OCI-LY7 (cell line): Measurements from ENCODE around the gene PHACTR4. TPM values are rescaled to one million over a fixed set of nuclear protein-coding genes. Genes with fewer than 3 reads are reported as not detected.

ENCODE experiments used
- BruUV-seq: library from RNA; stranded (reverse); fragments of 400-500 nt; replicated peaks from 2 replicates; lab custom pipeline; 2021; lab: Mats Ljungman, UMichigan
- CTCF ChIA-PET: fragments of 300-600 bp; sonication (Branson Sonifier 250); formaldehyde crosslinking; loops from one replicate; lab custom pipeline; 2022; ENCODE audit warnings: antibody characterized with exemption; ENCODE audit not compliant: unreplicated experiment; lab: Charles Lee
- POLR2A ChIA-PET: fragments of 300-600 bp; sonication (Branson Sonifier 250); formaldehyde crosslinking; loops from one replicate; lab custom pipeline; 2022; ENCODE audit warnings: antibody characterized with exemption; lab: Charles Lee
- DNase-seq: peaks from one replicate; pipeline ENCODE4 v3.0.0-alpha.2; 2015; ENCODE audit warnings: low spot score
- H2AFZ ChIP-seq: fragments of 200-600 bp; sonication (generic), shearing (Covaris generic); 2 replicates; pipeline ENCODE4 v1.6.1; 2014; ENCODE audit warnings: mild to moderate bottlenecking, antibody characterized with exemption, low read length, moderate library complexity
- H3K27ac ChIP-seq: fragments of 200-600 bp; sonication (generic); 2 replicates; pipeline ENCODE4 v1.5.1; 2014; ENCODE audit warnings: mixed run types, low read depth, mild to moderate bottlenecking, moderate library complexity, low read length, inconsistent platforms; ENCODE audit not compliant: poor library complexity, severe bottlenecking
- H3K36me3 ChIP-seq: fragments of 200-600 bp; sonication (generic); 2 replicates; pipeline ENCODE4 v1.6.1; 2014; ENCODE audit warnings: mild to moderate bottlenecking, antibody characterized with exemption, low read length, moderate library complexity, mixed read lengths; ENCODE audit not compliant: insufficient read depth
- H3K4me1 ChIP-seq: fragments of 200-600 bp; sonication (generic); 2 replicates; pipeline ENCODE4 v1.5.1; 2014; ENCODE audit warnings: mild to moderate bottlenecking, low read length; ENCODE audit not compliant: insufficient read depth, poor library complexity, severe bottlenecking
- H3K4me2 ChIP-seq: fragments of 200-600 bp; sonication (generic); 2 replicates; pipeline ENCODE4 v1.6.1; 2014; ENCODE audit warnings: mild to moderate bottlenecking, low read length
- H3K4me3 ChIP-seq: fragments of 200-600 bp; sonication (generic); 2 replicates; pipeline ENCODE4 v1.5.1; 2014; ENCODE audit warnings: mild to moderate bottlenecking, low read depth, low read length; ENCODE audit not compliant: poor library complexity, severe bottlenecking
- H3K79me2 ChIP-seq: fragments of 200-600 bp; sonication (generic); 2 replicates; pipeline ENCODE4 v1.6.1; 2016; ENCODE audit warnings: low read depth, mild to moderate bottlenecking, low read length, moderate library complexity, mixed read lengths; ENCODE audit not compliant: insufficient read depth
- H3K9me2 ChIP-seq: fragments of 200-600 bp; sonication (generic); 2 replicates; pipeline ENCODE4 v1.6.1; 2016; ENCODE audit warnings: mild to moderate bottlenecking, low read length, mixed read lengths; ENCODE audit not compliant: insufficient read depth
- H3K9me3 ChIP-seq: fragments of 200-600 bp; sonication (generic); 2 replicates; pipeline ENCODE4 v1.6.1; 2014; ENCODE audit warnings: mild to moderate bottlenecking, mixed run types, low read length, mixed read lengths
- H4K20me1 ChIP-seq: fragments of 200-600 bp; sonication (generic); 2 replicates; pipeline ENCODE4 v1.6.1; 2014; ENCODE audit warnings: mild to moderate bottlenecking, antibody characterized with exemption, low read length, moderate library complexity, mixed read lengths; ENCODE audit not compliant: insufficient read depth
- CTCF ChIP-seq: fragments of 200-600 bp; sonication (generic); conservative IDR thresholded peaks from 2 replicates; pipeline ENCODE4 v1.5.1; 2014; ENCODE audit warnings: mild to moderate bottlenecking, antibody characterized with exemption, low read length, moderate library complexity, mixed read lengths
- EZH2phosphoT487 ChIP-seq: fragments of 200-600 bp; sonication (generic); IDR thresholded peaks from 2 replicates; pipeline ENCODE4 v1.6.1; 2018; ENCODE audit warnings: low read depth, borderline replicate concordance, mild to moderate bottlenecking, mixed run types, antibody characterized with exemption, low read length, moderate library complexity, mixed read lengths
- intact Hi-C: fragments of 100-400 bp; cut with micrococcal nuclease; formaldehyde crosslinking; loops from one replicate; pipeline ENCODE4 v1.10.0; 2022; ENCODE audit not compliant: unreplicated experiment
- total RNA-seq, 2 experiments: library from RNA; depleted of rRNA in 1 of 2; stranded (reverse); fragments of >200 nt in 1 of 2; shearing (Covaris generic) in 1 of 2; gene quantifications; 2 replicates each; pipeline ENCODE4 v1.2.3, GENCODE V29; 2014 to 2022

The PHACTR4 gene
- total RNA-seq, 2 experiments from 2014 or later: 17.8 to 44.9 TPM

DNA sequence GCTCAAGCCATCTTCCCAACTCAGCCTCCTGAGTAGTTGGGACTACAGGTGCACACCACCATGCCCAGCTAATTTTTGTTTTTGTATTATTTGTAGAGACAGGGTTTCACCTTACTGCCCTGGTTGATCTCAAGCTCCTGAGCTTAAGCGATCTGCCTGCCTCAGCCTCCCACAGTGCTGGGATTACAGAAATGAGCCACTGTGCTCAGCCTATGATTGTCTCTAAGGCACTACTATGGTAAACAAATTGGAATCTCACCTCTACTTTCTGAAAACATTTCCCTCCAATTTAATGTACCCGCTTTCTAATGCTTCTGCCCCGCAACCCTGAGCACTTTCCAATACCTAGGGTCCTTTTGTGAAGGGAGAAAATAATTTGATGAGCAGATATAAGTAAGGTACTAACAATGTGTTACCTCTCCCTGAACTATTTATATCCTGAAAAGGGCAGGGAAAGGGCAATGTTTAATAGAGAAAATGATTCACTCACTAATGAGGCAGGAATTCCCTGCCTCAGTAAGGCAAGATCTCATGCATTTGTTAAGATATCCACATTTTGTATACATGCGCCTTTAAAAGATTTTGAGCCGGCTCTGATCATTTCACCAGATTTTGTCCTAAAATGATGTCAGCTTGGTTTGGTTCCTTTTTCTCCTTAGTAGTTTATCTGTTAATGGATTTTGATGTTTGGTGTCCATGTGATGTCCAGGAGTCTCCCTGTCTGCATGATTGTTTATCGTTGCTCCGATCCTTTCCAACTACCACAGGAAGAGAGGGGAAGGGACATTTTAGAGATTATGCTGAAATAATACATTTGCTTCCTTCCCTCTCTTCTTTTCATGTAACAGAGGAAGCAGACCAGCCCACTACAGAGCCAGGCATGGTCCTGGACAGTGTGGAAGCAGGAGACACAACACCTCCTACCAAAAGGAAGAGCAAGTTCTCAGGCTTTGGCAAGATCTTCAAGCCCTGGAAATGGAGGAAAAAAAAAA is 89.0 kb downstream of the PHACTR4 start:
- Histone ChIP-seq H3K4me2 (no peak overlapping the region), H4K20me1 (no peaks in the 10 kb centered on the region), H2AFZ (no peak overlapping the region), H3K4me3 (no peak overlapping the region), H3K9me2 (no peaks in the 10 kb centered on the region), H3K9me3 (no peaks in the 10 kb centered on the region), H3K4me1 (peaks cover 11% of the 10 kb centered on the region), H3K27ac (no peak overlapping the region), H3K79me2 (no peaks in the 10 kb centered on the region), H3K36me3 (peaks cover 14% of the 10 kb centered on the region)
- ChIA-PET CTCF (interaction anchor here (0.8 kb wide), 1 partner anchor 145 kb away, joined by 3 read pairs; no protein-coding TSS in a partner anchor), POLR2A (no interaction called here)
- intact Hi-C loops: no loop called here
- no TSS peak for BruUV-seq
- TF ChIP-seq CTCF (no peak), EZH2phosphoT487 (no peak)
- DNase-seq: no peak

DNA sequence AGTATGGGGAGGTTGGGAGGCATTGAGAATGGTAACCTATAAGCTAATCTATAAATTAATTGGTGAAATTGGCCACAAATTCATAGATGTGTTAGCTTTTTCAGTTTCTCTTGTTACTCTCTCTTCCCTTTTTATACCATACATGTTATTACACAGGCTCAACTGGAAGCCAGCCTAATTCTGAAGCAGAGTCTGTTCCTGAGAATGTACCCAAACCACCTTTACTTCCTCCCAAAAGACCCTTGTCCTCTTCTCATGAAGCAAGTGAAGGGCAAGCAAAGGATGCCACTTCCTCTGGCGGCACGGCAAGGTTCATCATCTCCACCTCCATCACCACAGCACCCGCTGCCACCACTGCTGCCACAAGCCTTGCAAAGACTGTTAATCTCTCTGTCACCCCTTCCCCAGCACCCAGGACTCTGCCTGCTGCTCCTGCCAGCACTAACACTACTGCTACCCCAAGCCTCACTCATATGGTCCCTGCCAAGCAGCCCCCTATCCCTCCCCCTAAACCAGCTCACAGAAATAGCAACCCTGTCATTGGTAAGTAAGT is 96.8 kb downstream of the PHACTR4 start:
- Histone ChIP-seq H3K9me2 (no peaks in the 10 kb centered on the region), H3K4me3 (no peak overlapping the region), H3K9me3 (no peaks in the 10 kb centered on the region), H2AFZ (no peak overlapping the region), H3K4me2 (no peak overlapping the region), H3K27ac (no peak overlapping the region), H3K4me1 (no peaks in the 10 kb centered on the region), H4K20me1 (no peaks in the 10 kb centered on the region), H3K36me3 (peaks cover 26% of the 10 kb centered on the region), H3K79me2 (no peaks in the 10 kb centered on the region)
- POLR2A ChIA-PET: no interaction called here
- intact Hi-C loops: no loop called here
- BruUV-seq: no TSS peak
- DNase-seq: no peak
- TF ChIP-seq EZH2phosphoT487: no peak
- no peak for TF ChIP-seq CTCF
- CTCF ChIA-PET: no interaction called here
